B cell (primary cell): ENCODE results near the gene IFITM1. TPM values are rescaled to one million over a fixed set of nuclear protein-coding genes. Genes with fewer than 3 reads are reported as not detected.

Experiments
- ATAC-seq: fragments of 200-7000 bp; cut with Tn5 transposase; one replicate; pipeline ENCODE4 v1.10.0; 2021; ENCODE audit warnings: low read depth, mild to moderate bottlenecking, moderate number of reproducible peaks, moderate library complexity
- CTCF ChIA-PET: fragments of 350-600 bp; sonication (Branson Sonifier 250); formaldehyde crosslinking; loops from one replicate; lab custom pipeline; 2021; ENCODE audit warnings: antibody characterized with exemption, inconsistent platforms; lab: Charles Lee
- POLR2A ChIA-PET: fragments of 350-600 bp; sonication (Branson Sonifier 250); formaldehyde crosslinking; loops from one replicate; lab custom pipeline; 2021; ENCODE audit warnings: antibody characterized with exemption; lab: Charles Lee
- DNase-seq: peaks from one replicate; pipeline ENCODE4 v3.0.0; 2013
- H2AFZ ChIP-seq: 2 replicates; pipeline ENCODE4 v1.6.1; 2012; ENCODE audit warnings: mild to moderate bottlenecking, low read depth, low read length; ENCODE audit not compliant: insufficient read depth, poor library complexity, severe bottlenecking
- H3K27ac ChIP-seq, 2 donors: 1 replicate in 1 of 2; 2 replicates in 1 of 2; pipeline ENCODE4 v1.5.1; 2012 to 2013; ENCODE audit warnings: low read length in 2 of 2, mild to moderate bottlenecking in 2 of 2, moderate library complexity in 1 of 2
- H3K27me3 ChIP-seq, 4 experiments: fragments of 200-600 bp in 1 of 4; sonication (generic) in 1 of 4; replicated peaks in 1 of 4; 1 replicate in 2 of 4; 2 replicates in 2 of 4; pipeline versions ENCODE4 v1.6.1 to v1.7.0; 2013 to 2016; ENCODE audit warnings: low read length in 3 of 4, mild to moderate bottlenecking in 2 of 4, mixed read lengths in 1 of 4, moderate library complexity in 1 of 4; ENCODE audit not compliant: insufficient read depth in 4 of 4, control insufficient read depth in 3 of 4; ENCODE audit errors: control extremely low read depth in 1 of 4
- H3K36me3 ChIP-seq, 2 experiments: replicated peaks in 1 of 2; 1 replicate in 1 of 2; 2 replicates in 1 of 2; pipeline versions ENCODE4 v1.6.1 to v1.7.1; 2013; ENCODE audit warnings: low read length in 1 of 2; ENCODE audit not compliant: insufficient read depth in 2 of 2, control insufficient read depth in 1 of 2; ENCODE audit errors: control extremely low read depth in 1 of 2, extremely low read depth in 1 of 2
- H3K4me1 ChIP-seq, 2 donors: fragments of 200-600 bp in 1 of 2; sonication (generic) in 1 of 2; 1 replicate in 1 of 2; 2 replicates in 1 of 2; pipeline versions ENCODE4 v1.5.1 to v1.6.1; 2013 to 2017; ENCODE audit warnings: low read length in 2 of 2; ENCODE audit not compliant: control insufficient read depth in 2 of 2, insufficient read depth in 2 of 2
- H3K4me2 ChIP-seq: replicated peaks from 2 replicates; pipeline ENCODE3; 2012; ENCODE audit warnings: mild to moderate bottlenecking, low read depth, low read length; ENCODE audit not compliant: poor library complexity, severe bottlenecking
- H3K4me3 ChIP-seq, 5 experiments: fragments of 200-600 bp in 1 of 5; sonication (generic) in 1 of 5; 1 replicate in 3 of 5; 2 replicates in 2 of 5; pipeline versions ENCODE4 v1.5.1 to v1.7.0; 2011 to 2016; ENCODE audit warnings: low read length in 4 of 5, mild to moderate bottlenecking in 4 of 5, low read depth in 2 of 5, control low read depth in 1 of 5, moderate library complexity in 1 of 5; ENCODE audit not compliant: insufficient read depth in 1 of 5; ENCODE audit errors: control extremely low read depth in 1 of 5, extremely low read depth in 1 of 5
- H3K79me2 ChIP-seq: fragments of 200-600 bp; sonication (generic); one replicate; pipeline ENCODE4 v1.6.0; 2016; ENCODE audit warnings: low read length; ENCODE audit not compliant: control insufficient read depth, insufficient read depth
- H3K9ac ChIP-seq: fragments of 200-600 bp; sonication (generic); 2 replicates; pipeline ENCODE4 v1.6.1; 2017; ENCODE audit warnings: mild to moderate bottlenecking, low read length, moderate library complexity
- H3K9me3 ChIP-seq, 3 donors: one replicate each; pipeline versions ENCODE4 v1.6.1 to v1.7.1; 2013; ENCODE audit warnings: low read length in 2 of 3; ENCODE audit not compliant: control insufficient read depth in 2 of 3, insufficient read depth in 1 of 3; ENCODE audit errors: control extremely low read depth in 1 of 3
- H4K20me1 ChIP-seq: 2 replicates; pipeline ENCODE4 v1.6.0; 2012; ENCODE audit warnings: mild to moderate bottlenecking, low read length; ENCODE audit not compliant: insufficient read depth, control insufficient read depth, poor library complexity, severe bottlenecking
- H3K27ac Mint-ChIP-seq: one replicate; pipeline ENCODE4 v1.8.0; 2021; ENCODE audit warnings: mixed read lengths
- H3K27me3 Mint-ChIP-seq: one replicate; pipeline ENCODE4 v1.8.0; 2021; ENCODE audit warnings: mixed read lengths
- H3K4me1 Mint-ChIP-seq: one replicate; pipeline ENCODE4 v1.8.0; 2021; ENCODE audit warnings: mixed read lengths
- H3K4me3 Mint-ChIP-seq: one replicate; pipeline ENCODE4 v1.8.0; 2021; ENCODE audit warnings: mixed read lengths
- H3K9me3 Mint-ChIP-seq: one replicate; pipeline ENCODE4 v1.8.0; 2022; ENCODE audit warnings: mixed read lengths; ENCODE audit not compliant: insufficient read depth
- CTCF ChIP-seq: fragments of 200-600 bp; IDR thresholded peaks from one replicate; pipeline ENCODE4 v1.8.0; 2022; ENCODE audit warnings: antibody characterized with exemption, mild to moderate bottlenecking
- EZH2 ChIP-seq: IDR thresholded peaks from 2 replicates; pipeline ENCODE4 v1.6.1; 2012; ENCODE audit warnings: borderline replicate concordance, low read depth, mild to moderate bottlenecking, moderate library complexity, low read length; ENCODE audit not compliant: insufficient read depth, poor library complexity, severe bottlenecking
- WGBS: methylation state at CpG from one replicate; pipeline ENCODE4 v1.1.5; 2013; ENCODE audit warnings: missing lambda C conversion rate; ENCODE audit not compliant: insufficient coverage; 5-methylcytosine and 5-hydroxymethylcytosine counted together
- intact Hi-C: fragments of 100-400 bp; cut with micrococcal nuclease; formaldehyde crosslinking; loops from one replicate; pipeline ENCODE4 v1.10.0; 2022
- polyA plus RNA-seq: library from polyadenylated mRNA; depleted of rRNA; stranded (reverse); fragments of >200 nt; gene quantifications from 2 replicates; pipeline ENCODE4 v1.2.3, GENCODE V29; 2012
- total RNA-seq, 2 donors: library from RNA; stranded (reverse); fragments of 120-200 nt in 1 of 2; gene quantifications; 1 replicate in 1 of 2; 2 replicates in 1 of 2; pipeline versions ENCODE4 v1.2.3 to v1.2.4, GENCODE V29; 2013 to 2022

IFITM1 gene
- total and polyA plus RNA-seq, 2 donors (not counting 1 experiment from before 2014, with no cell fraction given) = 19.5 to 83.7 TPM

- Histone ChIP-seq H3K4me1 (peaks cover 4 to 12% of the 10 kb centered on the region in 2 donors), H3K27me3 (no peaks in the 10 kb centered on the region), H2AFZ (no peak overlapping the region), H3K79me2 (peaks cover 3% of the 10 kb centered on the region), H4K20me1 (no peaks in the 10 kb centered on the region), H3K4me2 (no peak overlapping the region), H3K9me3 (no peaks in the 10 kb centered on the region), H3K4me3 (no peak overlapping the region), H3K27ac (no peak overlapping the region), H3K36me3 (no peaks in the 10 kb centered on the region), H3K9ac (no peak overlapping the region)
- H3K4me3 Mint-ChIP-seq = no peak overlapping the region
- DNase-seq (no peak), ATAC-seq (no peak)
- POLR2A ChIA-PET = no interaction called here
- H3K4me1 Mint-ChIP-seq = peaks cover 10% of the 10 kb centered on the region
- H3K9me3 Mint-ChIP-seq = no peaks in the 10 kb centered on the region
- intact Hi-C loops = no loop called here
- peaks cover 7% of the 10 kb centered on the region for H3K27me3 Mint-ChIP-seq
- TF ChIP-seq EZH2 (no peak), CTCF (no peak)
- no peak overlapping the region for H3K27ac Mint-ChIP-seq
- CTCF ChIA-PET = interaction anchor here (1.1 to 1.5 kb wide), 2 partner anchors 11 to 13 kb away, joined by 3 to 4 read pairs; no protein-coding TSS in a partner anchor
- WGBS = 97% methylated on average over 16 of the region's 18 CpGs
These were observed 20.5 kb upstream of the IFITM1 start for GRCh38 chr11:293271-293851.

GRCh38 chr11:293852-294661, 19.8 kb upstream of the IFITM1 start:
- H3K9me3 Mint-ChIP-seq = no peaks in the 10 kb centered on the region
- Histone ChIP-seq H3K9ac (no peak overlapping the region), H3K4me1 (peaks cover 4 to 11% of the 10 kb centered on the region in 2 donors), H2AFZ (no peak overlapping the region), H3K27me3 (peaks cover 0 to 6% (median 0%) of the 10 kb centered on the region in 4 experiments), H3K79me2 (no peaks in the 10 kb centered on the region), H3K9me3 (no peaks in the 10 kb centered on the region), H3K4me2 (no peak overlapping the region), H3K4me3 (no peak overlapping the region), H4K20me1 (no peaks in the 10 kb centered on the region), H3K36me3 (no peaks in the 10 kb centered on the region), H3K27ac (no peak overlapping the region)
- H3K27me3 Mint-ChIP-seq = peaks cover 7% of the 10 kb centered on the region
- intact Hi-C loops = no loop called here
- CTCF ChIA-PET = interaction anchor here (1.1 to 1.5 kb wide), 2 partner anchors 11 to 12 kb away, joined by 3 to 4 read pairs; no protein-coding TSS in a partner anchor
- ATAC-seq (no peak), DNase-seq (no peak)
- POLR2A ChIA-PET = interaction anchor here (0.6 kb wide), 1 partner anchor 11 kb away, joined by 6 read pairs; no protein-coding TSS in a partner anchor
- no peak overlapping the region for H3K4me3 Mint-ChIP-seq
- TF ChIP-seq EZH2 = no peak
- TF ChIP-seq CTCF = no peak
- WGBS = 96% methylated on average over 27 of the region's 27 CpGs
- peaks cover 10% of the 10 kb centered on the region for H3K4me1 Mint-ChIP-seq
- H3K27ac Mint-ChIP-seq = no peak overlapping the region
